Measurements from ENCODE around the gene PDCL2.

DNA sequence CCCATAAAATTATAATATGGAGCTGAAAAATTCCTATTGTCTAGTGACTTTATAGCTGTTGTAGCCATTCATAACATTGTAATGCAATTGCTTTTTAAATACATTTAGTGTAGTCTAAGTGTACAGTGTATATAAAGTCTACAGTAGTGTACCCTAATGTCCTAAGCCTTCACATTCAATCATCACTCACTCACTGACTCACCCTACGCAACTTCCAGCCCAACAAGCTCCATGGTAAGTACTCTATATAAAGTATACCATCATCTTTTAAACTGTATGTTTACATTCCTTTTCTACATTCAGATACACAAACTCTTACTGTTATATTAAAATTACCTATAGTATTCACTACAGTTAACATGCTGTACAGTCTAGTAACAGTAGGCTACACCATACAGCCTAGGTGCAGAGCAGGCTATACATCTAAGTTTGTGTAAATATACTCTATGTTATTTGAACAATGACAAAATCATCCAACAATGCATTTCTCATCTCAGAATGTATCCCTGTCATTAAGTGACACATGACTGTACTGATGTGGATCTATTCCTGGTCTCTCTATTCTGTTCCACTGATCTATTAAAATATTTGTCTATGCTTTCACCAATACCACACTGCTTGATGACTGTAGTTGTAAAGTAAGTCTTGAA is 79.0 kb downstream of the PDCL2 start:
- TF ChIP-seq CHCHD3 (CRISPR knock-in tag; IDR thresholded peaks at IDR 0.05) (no peak), NCOA5 (CRISPR knock-in tag; IDR thresholded peaks at IDR 0.05) (no peak), MYNN (CRISPR knock-in tag; IDR thresholded peaks at IDR 0.05; ENCODE audit: low read depth) (no peak), SETDB1 (CRISPR knock-in tag; IDR thresholded peaks at IDR 0.05; ENCODE audit: borderline replicate concordance) (no peak), CEBPB (IDR thresholded peaks at IDR 0.05; ENCODE audit: borderline replicate concordance, low read depth, low read length) (no peak), CTCF (CRISPR knock-in tag; IDR thresholded peaks at IDR 0.05) (no peak), ZBTB14 (CRISPR knock-in tag; IDR thresholded peaks at IDR 0.05) (no peak), MYC (CRISPR knock-in tag; IDR thresholded peaks at IDR 0.05; ENCODE audit: borderline replicate concordance) (no peak), SPEN (CRISPR knock-in tag; IDR thresholded peaks at IDR 0.05; ENCODE audit: low read depth) (no peak), HCFC1 (IDR thresholded peaks at IDR 0.05; ENCODE audit: low read depth, low read length) (no peak), FOXP1 (IDR thresholded peaks at IDR 0.05) (no peak), FOXP1 (CRISPR knock-in tag; IDR thresholded peaks at IDR 0.05) (no peak)
- TF ChIP-seq, protein P1, sequence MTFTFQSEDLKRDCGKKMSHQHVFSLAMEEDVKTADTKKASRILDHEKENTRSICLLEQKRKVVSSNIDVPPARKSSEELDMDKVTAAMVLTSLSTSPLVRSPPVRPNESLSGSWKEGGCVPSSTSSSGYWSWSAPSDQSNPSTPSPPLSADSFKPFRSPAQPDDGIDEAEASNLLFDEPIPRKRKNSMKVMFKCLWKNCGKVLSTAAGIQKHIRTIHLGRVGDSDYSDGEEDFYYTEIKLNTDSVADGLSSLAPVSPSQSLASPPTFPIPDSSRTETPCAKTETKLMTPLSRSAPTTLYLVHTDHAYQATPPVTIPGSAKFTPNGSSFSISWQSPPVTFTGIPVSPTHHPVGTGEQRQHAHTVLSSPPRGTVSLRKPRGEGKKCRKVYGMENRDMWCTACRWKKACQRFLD (CRISPR knock-in tag; IDR thresholded peaks at IDR 0.05; ENCODE audit: borderline replicate concordance), result no peak
